Loucy (cell line): ENCODE results near the gene CDX2.

Experiments
- H2AFZ ChIP-seq: fragments of 200-600 bp; sonication (generic); 2 replicates; pipeline ENCODE4 v1.6.0; 2016; ENCODE audit warnings: antibody characterized with exemption, mild to moderate bottlenecking, low read length, moderate library complexity
- H3F3A ChIP-seq: fragments of 200-600 bp; 2 replicates; pipeline ENCODE4 v1.6.0; 2016; ENCODE audit warnings: antibody characterized with exemption, low read depth, mild to moderate bottlenecking
- H3K27me3 ChIP-seq: fragments of 200-600 bp; sonication (generic); 2 replicates; pipeline ENCODE4 v1.6.1; 2014; ENCODE audit warnings: low read length, mild to moderate bottlenecking; ENCODE audit not compliant: insufficient read depth, poor library complexity, severe bottlenecking
- H3K36me3 ChIP-seq: fragments of 200-600 bp; sonication (generic); 2 replicates; pipeline ENCODE4 v1.6.1; 2016; ENCODE audit warnings: low read length; ENCODE audit not compliant: insufficient read depth
- H3K4me1 ChIP-seq: fragments of 200-600 bp; sonication (generic); 2 replicates; pipeline ENCODE4 v1.5.1; 2014; ENCODE audit warnings: low read length, mild to moderate bottlenecking; ENCODE audit not compliant: insufficient read depth, poor library complexity, severe bottlenecking
- H3K4me2 ChIP-seq: fragments of 200-600 bp; sonication (generic); 2 replicates; pipeline ENCODE4 v1.6.0; 2014; ENCODE audit warnings: antibody characterized with exemption, low read length, low read depth, mild to moderate bottlenecking; ENCODE audit not compliant: poor library complexity, severe bottlenecking
- H3K4me3 ChIP-seq: fragments of 200-600 bp; sonication (generic); 2 replicates; pipeline ENCODE4 v1.5.1; 2014; ENCODE audit warnings: low read length, mild to moderate bottlenecking, mixed read lengths; ENCODE audit not compliant: poor library complexity, severe bottlenecking
- H3K79me2 ChIP-seq: fragments of 200-600 bp; sonication (generic); 2 replicates; pipeline ENCODE4 v1.6.1; 2014; ENCODE audit warnings: low read length; ENCODE audit not compliant: insufficient read depth
- H3K9ac ChIP-seq: fragments of 200-600 bp; sonication (generic); 2 replicates; pipeline ENCODE4 v1.6.0; 2014; ENCODE audit warnings: mild to moderate bottlenecking, low read depth, low read length, moderate library complexity; ENCODE audit not compliant: poor library complexity, severe bottlenecking
- H3K9me2 ChIP-seq: fragments of 200-600 bp; sonication (generic); replicated peaks from 2 replicates; pipeline ENCODE4 v1.6.1; 2016; ENCODE audit warnings: low read depth, low read length, mixed read lengths
- H3K9me3 ChIP-seq: fragments of 200-600 bp; sonication (generic); 2 replicates; pipeline ENCODE4 v1.6.1; 2014; ENCODE audit warnings: mild to moderate bottlenecking, antibody characterized with exemption, low read length, low read depth; ENCODE audit not compliant: insufficient read depth
- H4K20me1 ChIP-seq: fragments of 200-600 bp; sonication (generic); 2 replicates; pipeline ENCODE4 v1.6.0; 2014; ENCODE audit warnings: antibody characterized with exemption, low read length, mild to moderate bottlenecking; ENCODE audit not compliant: insufficient read depth, poor library complexity, severe bottlenecking
- EZH2phosphoT487 ChIP-seq: fragments of 200-600 bp; IDR thresholded peaks from 2 replicates; pipeline ENCODE4 v1.6.1; 2018; ENCODE audit warnings: antibody characterized with exemption, mild to moderate bottlenecking, moderate library complexity, borderline replicate concordance
- TF ChIP-seq, protein P1 (sequence below): fragments of 200-600 bp; sonication (generic); conservative IDR thresholded peaks from 2 replicates; pipeline ENCODE4 v1.5.1; 2014; ENCODE audit warnings: mild to moderate bottlenecking, antibody characterized with exemption, low read length

CDX2 gene

GRCh38 chr13:27927444-27928352, 41.4 kb downstream of the CDX2 start:
- no peaks in the 10 kb centered on the region for H4K20me1 ChIP-seq

GRCh38 chr13:27926644-27927434, 42.3 kb downstream of the CDX2 start:
- H2AFZ ChIP-seq = no peak overlapping the region
- H3K36me3 ChIP-seq = no peaks in the 10 kb centered on the region
- no peaks in the 10 kb centered on the region for H3K9me3 ChIP-seq
- H3K79me2 ChIP-seq = no peaks in the 10 kb centered on the region
- no peak overlapping the region for H3K4me3 ChIP-seq
- no peak overlapping the region for H3K4me2 ChIP-seq
- no peak overlapping the region for H3K9ac ChIP-seq
- TF ChIP-seq, protein P1, sequence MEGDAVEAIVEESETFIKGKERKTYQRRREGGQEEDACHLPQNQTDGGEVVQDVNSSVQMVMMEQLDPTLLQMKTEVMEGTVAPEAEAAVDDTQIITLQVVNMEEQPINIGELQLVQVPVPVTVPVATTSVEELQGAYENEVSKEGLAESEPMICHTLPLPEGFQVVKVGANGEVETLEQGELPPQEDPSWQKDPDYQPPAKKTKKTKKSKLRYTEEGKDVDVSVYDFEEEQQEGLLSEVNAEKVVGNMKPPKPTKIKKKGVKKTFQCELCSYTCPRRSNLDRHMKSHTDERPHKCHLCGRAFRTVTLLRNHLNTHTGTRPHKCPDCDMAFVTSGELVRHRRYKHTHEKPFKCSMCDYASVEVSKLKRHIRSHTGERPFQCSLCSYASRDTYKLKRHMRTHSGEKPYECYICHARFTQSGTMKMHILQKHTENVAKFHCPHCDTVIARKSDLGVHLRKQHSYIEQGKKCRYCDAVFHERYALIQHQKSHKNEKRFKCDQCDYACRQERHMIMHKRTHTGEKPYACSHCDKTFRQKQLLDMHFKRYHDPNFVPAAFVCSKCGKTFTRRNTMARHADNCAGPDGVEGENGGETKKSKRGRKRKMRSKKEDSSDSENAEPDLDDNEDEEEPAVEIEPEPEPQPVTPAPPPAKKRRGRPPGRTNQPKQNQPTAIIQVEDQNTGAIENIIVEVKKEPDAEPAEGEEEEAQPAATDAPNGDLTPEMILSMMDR = no peak
- TF ChIP-seq EZH2phosphoT487 = no peak
- no peaks in the 10 kb centered on the region for H3K27me3 ChIP-seq
- H3F3A ChIP-seq = no peaks in the 10 kb centered on the region
- H3K4me1 ChIP-seq = no peaks in the 10 kb centered on the region
- no peaks in the 10 kb centered on the region for H4K20me1 ChIP-seq
- no peaks in the 10 kb centered on the region for H3K9me2 ChIP-seq

More at GRCh38 chr13:27927444-27928352, 41.4 kb downstream of the CDX2 start:
- Histone ChIP-seq H2AFZ (no peak overlapping the region), H3K79me2 (no peaks in the 10 kb centered on the region), H3K9me3 (no peaks in the 10 kb centered on the region), H3K4me1 (no peaks in the 10 kb centered on the region), H3K27me3 (no peaks in the 10 kb centered on the region), H3F3A (no peaks in the 10 kb centered on the region), H3K4me2 (no peak overlapping the region), H3K4me3 (no peak overlapping the region), H3K9me2 (no peaks in the 10 kb centered on the region), H3K36me3 (no peaks in the 10 kb centered on the region), H3K9ac (no peak overlapping the region)
- TF ChIP-seq EZH2phosphoT487 = no peak
- TF ChIP-seq, protein P1 = no peak

GRCh38 chr13:27925220-27925991, 43.7 kb downstream of the CDX2 start:
- Histone ChIP-seq H3K4me3 (no peak overlapping the region), H3K9me2 (no peaks in the 10 kb centered on the region), H3K36me3 (no peaks in the 10 kb centered on the region), H3K4me1 (no peaks in the 10 kb centered on the region), H3K9me3 (no peaks in the 10 kb centered on the region), H4K20me1 (no peaks in the 10 kb centered on the region), H3F3A (no peaks in the 10 kb centered on the region), H2AFZ (no peak overlapping the region), H3K4me2 (no peak overlapping the region), H3K27me3 (no peaks in the 10 kb centered on the region), H3K79me2 (peaks cover 6% of the 10 kb centered on the region; the same call in 1 of the 2 replicates), H3K9ac (no peak overlapping the region)
- TF ChIP-seq, protein P1 = no peak
- no peak for TF ChIP-seq EZH2phosphoT487
